Measurements from ENCODE around the gene CXCL12.
A peak's percentile ranks its signal among the peaks of the same experiment; 100 is the strongest.

CXCL12 gene

DNA sequence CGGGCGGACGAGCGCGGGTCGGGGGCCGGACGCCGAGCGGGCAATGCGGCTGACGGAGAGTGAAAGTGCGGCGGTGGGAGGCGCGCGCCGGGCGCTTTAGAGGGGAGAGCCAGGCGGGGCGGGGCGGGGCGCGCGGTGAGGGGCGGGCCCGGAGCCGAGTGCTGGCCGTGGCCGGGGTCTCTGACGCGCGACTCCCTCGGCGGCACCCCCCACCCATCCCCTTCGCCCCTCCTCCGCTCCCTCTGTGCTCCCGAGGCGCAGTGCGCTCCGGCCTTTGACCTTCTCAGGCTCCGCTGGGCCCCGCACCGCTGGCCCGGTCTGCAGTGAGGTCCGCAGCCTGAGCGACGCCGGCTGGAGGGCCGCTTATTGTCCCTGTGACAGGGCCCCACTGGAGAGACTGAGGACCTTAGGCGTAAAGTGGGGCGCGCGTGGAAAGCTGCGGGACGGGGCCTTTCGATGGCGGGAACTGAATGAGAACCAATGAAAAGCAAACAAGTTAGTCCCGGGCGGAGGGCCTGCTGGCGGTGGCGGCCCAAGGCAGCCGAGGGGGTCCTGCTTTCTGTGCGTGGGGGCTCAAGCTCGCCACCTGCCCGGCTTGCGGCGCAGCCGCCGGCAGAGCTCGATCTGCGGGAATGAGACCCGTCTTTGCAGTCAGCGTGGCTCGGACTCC, at the start of gene CXCL12:
Gene CXCL12, minus strand, starts transcription at position 72 of the 670 bp plus-strand sequence. CDS start 92 bp downstream, outside the sequence.
- H3K27me3 Mint-ChIP-seq: peaks cover 45% of the 10 kb centered on the region
- H3K4me1 Mint-ChIP-seq: peaks cover 2% of the 10 kb centered on the region
- ATAC-seq: no peak
- no peaks in the 10 kb centered on the region for H3K36me3 Mint-ChIP-seq (ENCODE audit: low read depth)
- no peaks in the 10 kb centered on the region for H3K9me3 Mint-ChIP-seq
- H3K27ac Mint-ChIP-seq: no peak within 1 kb of the TSS
- peak within 1 kb of the TSS; percentile 32 for H3K4me3 Mint-ChIP-seq
- DNase-seq: peak; percentile 4

DNA sequence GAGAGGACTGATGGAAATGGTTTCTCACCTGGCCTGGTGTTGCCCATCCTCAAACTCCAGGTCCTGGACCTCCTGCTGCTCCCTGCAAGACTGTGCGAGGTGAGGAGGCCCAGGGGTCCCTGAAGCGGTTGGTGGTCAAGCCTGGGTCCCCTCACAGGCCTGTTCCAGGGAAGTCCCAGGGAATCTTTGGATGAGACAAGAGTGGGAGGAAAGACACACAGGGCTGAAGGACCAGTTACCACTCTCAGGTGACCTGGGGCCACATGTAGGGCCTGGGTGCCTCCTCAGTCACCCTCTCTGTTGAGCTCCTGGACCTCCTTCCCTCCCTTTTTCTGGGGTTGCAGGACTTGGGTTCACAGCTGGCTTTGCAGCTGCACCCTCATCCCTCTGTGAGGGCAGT, 42.6 kb upstream of the CXCL12 start:
- Mint-ChIP-seq H3K36me3 (ENCODE audit: low read depth) (no peaks in the 10 kb centered on the region), H3K9me3 (peaks cover 12% of the 10 kb centered on the region), H3K4me1 (no peaks in the 10 kb centered on the region), H3K27me3 (no peaks in the 10 kb centered on the region), H3K4me3 (no peak overlapping the region), H3K27ac (no peak overlapping the region)
- ATAC-seq (no peak), DNase-seq (no peak)

GRCh38 chr10:44427037-44427436, 42.1 kb upstream of the CXCL12 start:
- no peaks in the 10 kb centered on the region for H3K4me1 Mint-ChIP-seq
- H3K36me3 Mint-ChIP-seq (ENCODE audit: low read depth): no peaks in the 10 kb centered on the region
- ATAC-seq: no peak
- no peak for DNase-seq
- H3K4me3 Mint-ChIP-seq: no peak overlapping the region
- peaks cover 8% of the 10 kb centered on the region for H3K9me3 Mint-ChIP-seq
- no peaks in the 10 kb centered on the region for H3K27me3 Mint-ChIP-seq
- H3K27ac Mint-ChIP-seq: no peak overlapping the region

GRCh38 chr10:44426247-44427034, 41.5 kb upstream of the CXCL12 start:
- ATAC-seq (no peak), DNase-seq (no peak)
- Mint-ChIP-seq H3K4me3 (no peak overlapping the region), H3K36me3 (ENCODE audit: low read depth) (no peaks in the 10 kb centered on the region), H3K9me3 (peaks cover 6% of the 10 kb centered on the region), H3K27me3 (no peaks in the 10 kb centered on the region), H3K27ac (no peak overlapping the region), H3K4me1 (no peaks in the 10 kb centered on the region)

- no peak for ATAC-seq
Observed at GRCh38 chr10:44425466-44425865, 40.6 kb upstream of the CXCL12 start.

GRCh38 chr10:44424957-44425356, 40.1 kb upstream of the CXCL12 start:
- Mint-ChIP-seq H3K4me3 (no peak overlapping the region), H3K27ac (no peak overlapping the region), H3K36me3 (ENCODE audit: low read depth) (no peaks in the 10 kb centered on the region), H3K4me1 (no peaks in the 10 kb centered on the region), H3K27me3 (no peaks in the 10 kb centered on the region), H3K9me3 (no peaks in the 10 kb centered on the region)
- DNase-seq (no peak), ATAC-seq (no peak)

More at GRCh38 chr10:44425466-44425865, 40.6 kb upstream of the CXCL12 start:
- H3K27me3 Mint-ChIP-seq: no peaks in the 10 kb centered on the region
- no peak for DNase-seq
- H3K4me1 Mint-ChIP-seq: no peaks in the 10 kb centered on the region
- H3K4me3 Mint-ChIP-seq: no peak overlapping the region
- H3K9me3 Mint-ChIP-seq: no peaks in the 10 kb centered on the region
- no peaks in the 10 kb centered on the region for H3K36me3 Mint-ChIP-seq (ENCODE audit: low read depth)
- no peak overlapping the region for H3K27ac Mint-ChIP-seq

GRCh38 chr10:44424298-44424697, 39.4 kb upstream of the CXCL12 start:
- DNase-seq (no peak), ATAC-seq (no peak)
- H3K4me3 Mint-ChIP-seq: no peak overlapping the region
- no peaks in the 10 kb centered on the region for H3K36me3 Mint-ChIP-seq (ENCODE audit: low read depth)
- no peaks in the 10 kb centered on the region for H3K4me1 Mint-ChIP-seq
- no peak overlapping the region for H3K27ac Mint-ChIP-seq
- no peaks in the 10 kb centered on the region for H3K27me3 Mint-ChIP-seq
- no peaks in the 10 kb centered on the region for H3K9me3 Mint-ChIP-seq

DNA sequence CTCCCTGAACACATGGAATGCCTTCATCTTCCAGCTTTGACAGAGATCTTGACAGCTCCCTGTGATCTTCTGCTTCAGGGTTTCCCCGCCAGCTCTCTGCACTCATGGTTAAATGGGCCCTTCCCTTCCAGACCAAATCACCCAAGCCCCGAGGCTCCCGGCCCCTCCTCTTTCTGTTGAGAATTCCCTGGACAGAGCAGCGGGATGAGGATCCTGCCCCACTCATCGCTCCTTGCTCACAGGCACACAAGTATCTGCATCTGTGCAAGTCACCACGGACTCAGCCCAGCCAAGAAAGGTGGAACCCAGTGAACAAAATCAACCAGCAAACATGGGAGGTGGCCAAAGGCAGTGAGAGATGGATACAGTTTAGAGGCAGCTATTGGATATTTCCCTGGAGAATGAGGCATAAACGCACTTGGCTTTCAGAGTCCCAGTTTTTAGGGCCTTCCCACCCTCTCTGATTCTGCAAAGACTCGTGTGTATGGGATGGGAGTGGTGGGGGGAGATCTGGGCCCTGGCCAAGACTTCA, 37.7 kb upstream of the CXCL12 start:
- DNase-seq (no peak), ATAC-seq (no peak)
- Mint-ChIP-seq H3K27me3 (peaks cover 1% of the 10 kb centered on the region), H3K9me3 (no peaks in the 10 kb centered on the region), H3K36me3 (ENCODE audit: low read depth) (no peaks in the 10 kb centered on the region), H3K4me3 (no peak overlapping the region), H3K27ac (no peak overlapping the region), H3K4me1 (no peaks in the 10 kb centered on the region)

- Mint-ChIP-seq H3K27ac (no peak overlapping the region), H3K4me3 (no peak overlapping the region), H3K4me1 (no peaks in the 10 kb centered on the region), H3K9me3 (no peaks in the 10 kb centered on the region), H3K36me3 (ENCODE audit: low read depth) (no peaks in the 10 kb centered on the region), H3K27me3 (peaks cover 2% of the 10 kb centered on the region)
- DNase-seq (no peak), ATAC-seq (no peak)
Observed at GRCh38 chr10:44422153-44422552, 37.3 kb upstream of the CXCL12 start.

DNA sequence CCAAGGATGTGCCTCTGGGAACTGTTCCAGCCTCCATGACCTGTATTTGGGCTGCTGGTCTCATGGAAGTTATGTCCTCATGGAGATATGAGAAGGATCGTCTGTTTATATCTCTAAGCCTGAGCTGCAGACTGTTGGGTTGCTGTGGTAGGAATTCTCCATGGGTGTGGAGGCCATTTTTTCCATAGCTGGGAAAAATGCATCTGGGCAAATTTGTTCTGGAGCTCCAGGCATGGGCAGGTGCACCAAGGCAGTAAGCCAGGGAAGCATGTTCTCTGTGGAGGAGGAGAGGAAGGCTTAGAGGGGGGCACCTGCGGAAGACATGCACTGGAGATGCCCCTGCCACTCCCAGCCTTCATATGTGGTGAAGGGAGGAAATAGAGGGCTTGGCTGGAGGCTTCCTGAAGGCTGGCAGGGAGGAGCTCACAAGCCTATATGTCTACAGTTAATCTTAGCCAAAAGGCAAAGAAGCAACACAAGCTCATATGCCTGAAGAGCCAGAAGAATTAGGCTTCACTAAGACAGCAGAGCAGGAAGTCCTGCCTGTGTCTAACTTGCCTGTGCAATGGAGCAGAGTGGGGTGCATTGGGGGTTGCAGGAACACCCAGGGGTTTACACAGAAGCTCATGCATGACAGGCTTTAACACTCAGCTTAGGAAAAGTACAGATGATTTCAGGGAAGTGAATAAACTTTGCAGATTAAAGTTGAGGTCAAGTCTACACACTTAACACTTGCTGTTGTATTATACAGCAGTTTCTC, 35.1 kb upstream of the CXCL12 start:
- Mint-ChIP-seq H3K4me3 (no peak overlapping the region), H3K27ac (no peak overlapping the region), H3K27me3 (peaks cover 2% of the 10 kb centered on the region), H3K9me3 (no peaks in the 10 kb centered on the region), H3K4me1 (no peaks in the 10 kb centered on the region), H3K36me3 (ENCODE audit: low read depth) (no peaks in the 10 kb centered on the region)
- no peak for DNase-seq
- no peak for ATAC-seq

- no peak for DNase-seq
- peak; percentile 20 for ATAC-seq
- no peaks in the 10 kb centered on the region for H3K36me3 Mint-ChIP-seq (ENCODE audit: low read depth)
- H3K9me3 Mint-ChIP-seq: no peaks in the 10 kb centered on the region
- no peak overlapping the region for H3K27ac Mint-ChIP-seq
- H3K4me3 Mint-ChIP-seq: no peak overlapping the region
- no peaks in the 10 kb centered on the region for H3K4me1 Mint-ChIP-seq
- peaks cover 2% of the 10 kb centered on the region for H3K27me3 Mint-ChIP-seq
Observed at GRCh38 chr10:44418637-44419036, 33.7 kb upstream of the CXCL12 start.

DNA sequence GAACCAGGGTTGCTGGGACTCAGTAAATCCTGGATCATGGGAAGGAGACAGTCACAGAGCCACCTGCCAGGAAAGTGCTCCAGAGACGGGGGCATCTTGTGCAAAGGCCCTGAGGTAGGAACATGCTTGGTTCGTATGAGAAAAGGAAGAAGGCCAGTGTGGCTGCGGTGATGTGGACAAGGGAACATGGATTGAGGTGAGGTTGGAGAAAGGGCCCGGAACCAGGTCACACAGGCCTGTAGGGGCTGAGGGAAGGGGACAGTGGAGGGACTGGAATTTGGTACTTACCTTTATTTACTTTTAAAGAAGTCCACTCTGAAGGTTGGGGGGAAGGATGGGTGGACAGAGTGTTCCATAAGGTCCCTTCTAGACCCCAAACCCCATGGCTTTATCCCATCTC, 32.9 kb upstream of the CXCL12 start:
- Mint-ChIP-seq H3K27ac (no peak overlapping the region), H3K9me3 (no peaks in the 10 kb centered on the region), H3K36me3 (ENCODE audit: low read depth) (no peaks in the 10 kb centered on the region), H3K4me3 (no peak overlapping the region), H3K27me3 (peaks cover 6% of the 10 kb centered on the region), H3K4me1 (no peaks in the 10 kb centered on the region)
- DNase-seq (no peak), ATAC-seq (no peak)

- DNase-seq (no peak), ATAC-seq (no peak)
- H3K27ac Mint-ChIP-seq: no peak overlapping the region
- H3K36me3 Mint-ChIP-seq (ENCODE audit: low read depth): no peaks in the 10 kb centered on the region
- H3K9me3 Mint-ChIP-seq: peaks cover 7% of the 10 kb centered on the region
- no peak overlapping the region for H3K4me3 Mint-ChIP-seq
- no peaks in the 10 kb centered on the region for H3K4me1 Mint-ChIP-seq
- H3K27me3 Mint-ChIP-seq: peaks cover 8% of the 10 kb centered on the region
Observed at GRCh38 chr10:44416936-44417335, 32.0 kb upstream of the CXCL12 start.

- ATAC-seq (no peak), DNase-seq (no peak)
- no peak overlapping the region for H3K27ac Mint-ChIP-seq
- H3K27me3 Mint-ChIP-seq: peaks cover 15% of the 10 kb centered on the region
- H3K4me3 Mint-ChIP-seq: no peak overlapping the region
- H3K4me1 Mint-ChIP-seq: no peaks in the 10 kb centered on the region
- peaks cover 10% of the 10 kb centered on the region for H3K9me3 Mint-ChIP-seq
- no peaks in the 10 kb centered on the region for H3K36me3 Mint-ChIP-seq (ENCODE audit: low read depth)
Observed at GRCh38 chr10:44416021-44416771, 31.3 kb upstream of the CXCL12 start.

All from activated naive CD8-positive, alpha-beta T cell treated with anti-CD3 and anti-CD28 coated beads, Interleukin-2, amount 50 U/mL, for 24 hours (primary cell).